GM19438 (cell line): Measurements from ENCODE around the gene FBXL7.

Source experiments
- ATAC-seq: cut with Tn5 transposase; IDR thresholded peaks from one replicate; pipeline ENCODE4 v1.9.1; 2021; ENCODE audit warnings: low read depth; ENCODE audit not compliant: unreplicated experiment

FBXL7 gene

GRCh38 chr5:15794052-15794985 is 294.3 kb downstream of the FBXL7 start:
- ATAC-seq, result no peak

- no peak for ATAC-seq
Measured at GRCh38 chr5:15796096-15796495, 296.1 kb downstream of the FBXL7 start.

DNA sequence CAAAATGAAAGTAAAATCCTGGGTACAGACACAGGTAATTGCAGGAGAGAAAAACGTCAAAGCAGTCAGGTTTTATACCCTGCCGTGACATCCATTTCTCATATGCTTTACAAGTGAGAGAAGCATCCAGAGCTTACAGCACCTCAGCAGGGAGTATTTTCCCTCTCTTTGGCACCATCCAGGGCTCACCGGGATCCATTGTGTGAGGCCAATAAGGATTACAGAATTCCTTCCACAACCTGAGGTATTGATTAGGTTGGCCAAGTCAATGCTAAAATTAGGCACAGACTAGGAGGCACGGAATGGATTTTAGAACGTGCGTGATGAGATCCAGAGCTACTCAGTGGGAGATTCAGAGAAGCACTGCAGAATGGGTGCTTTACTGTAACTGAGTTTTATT is 296.6 kb downstream of the FBXL7 start:
- no peak for ATAC-seq

DNA sequence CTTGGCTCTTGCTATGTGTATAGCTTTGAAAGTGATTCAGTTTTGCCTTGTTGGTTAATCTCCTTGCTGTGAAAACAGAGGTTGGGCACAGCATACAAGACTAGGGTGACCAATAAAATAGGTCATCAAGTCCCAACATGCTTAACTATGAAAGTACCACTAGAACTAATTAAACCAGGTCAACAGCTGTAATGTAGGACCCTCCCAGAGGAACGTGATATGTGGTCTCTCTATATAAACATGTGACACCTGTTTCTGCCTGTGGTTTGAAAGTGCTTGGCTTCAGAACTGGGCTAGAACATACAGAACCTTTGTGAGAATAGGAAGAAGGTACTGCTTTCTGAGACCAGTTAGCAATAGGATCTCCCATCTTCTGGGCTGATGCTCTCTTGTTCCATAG is 297.1 kb downstream of the FBXL7 start:
- ATAC-seq, result no peak

DNA sequence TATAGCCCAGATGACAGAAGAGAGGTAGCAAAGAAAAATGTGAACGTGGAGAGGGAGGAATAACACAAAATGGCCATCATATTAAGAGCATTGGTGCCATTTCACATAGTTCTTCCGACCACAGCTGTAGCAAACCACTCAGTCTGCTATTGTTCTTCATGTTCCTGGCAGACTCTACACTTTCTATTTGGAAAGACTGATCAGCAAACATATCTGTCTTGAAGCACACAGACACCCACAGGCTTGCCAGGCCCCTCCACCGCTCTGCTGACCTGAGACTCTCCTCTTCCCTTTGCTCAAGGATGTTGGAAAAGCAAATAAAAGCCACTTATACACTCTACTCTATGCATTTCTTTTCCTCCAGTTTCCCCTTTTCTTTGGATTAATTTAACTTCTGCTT is 298.0 kb downstream of the FBXL7 start:
- ATAC-seq, result no peak

DNA sequence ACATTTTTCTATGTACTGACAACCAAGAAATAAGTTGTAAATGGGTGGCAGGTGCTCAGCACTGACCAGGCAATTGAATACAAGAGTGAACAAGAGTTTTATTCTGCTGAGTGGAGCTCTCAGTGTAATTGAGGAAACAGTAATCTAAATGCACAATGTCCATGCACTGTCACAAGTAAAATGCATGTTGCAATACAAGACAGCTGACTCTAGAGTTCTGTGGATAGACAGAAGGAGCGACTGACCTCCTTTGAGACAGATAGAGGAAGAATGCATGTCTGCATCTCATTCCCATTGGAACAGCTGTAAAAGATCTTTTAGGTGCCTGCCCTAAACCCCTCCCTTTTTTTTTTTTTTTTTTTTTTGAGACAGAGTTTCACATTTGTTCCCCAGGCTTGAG is 299.0 kb downstream of the FBXL7 start:
- no peak for ATAC-seq

- no peak for ATAC-seq
Measured at GRCh38 chr5:15799612-15800011, 299.6 kb downstream of the FBXL7 start.

- no peak for ATAC-seq
Measured at GRCh38 chr5:15803280-15803679, 303.3 kb downstream of the FBXL7 start.

GRCh38 chr5:15806613-15807012 is 306.6 kb downstream of the FBXL7 start:
- no peak for ATAC-seq

DNA sequence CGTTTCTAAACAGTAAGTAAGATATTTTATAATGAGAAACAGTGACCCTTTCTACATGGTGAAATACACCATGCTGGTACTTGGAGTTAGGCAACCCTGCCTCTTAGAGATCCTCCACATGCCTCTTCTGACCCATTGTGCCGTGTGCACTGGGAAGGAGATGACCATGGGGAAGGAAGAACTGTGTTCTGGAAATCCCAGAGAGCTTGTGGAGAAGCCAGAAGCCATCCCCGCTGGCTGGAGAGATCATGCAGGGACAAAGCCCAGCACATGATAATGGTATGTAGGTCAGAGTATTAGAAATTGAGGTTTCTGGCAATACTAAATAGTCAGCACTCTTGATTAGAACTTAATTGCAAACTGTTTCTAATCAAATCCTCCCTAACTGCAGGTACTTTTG is 307.3 kb downstream of the FBXL7 start:
- no peak for ATAC-seq

DNA sequence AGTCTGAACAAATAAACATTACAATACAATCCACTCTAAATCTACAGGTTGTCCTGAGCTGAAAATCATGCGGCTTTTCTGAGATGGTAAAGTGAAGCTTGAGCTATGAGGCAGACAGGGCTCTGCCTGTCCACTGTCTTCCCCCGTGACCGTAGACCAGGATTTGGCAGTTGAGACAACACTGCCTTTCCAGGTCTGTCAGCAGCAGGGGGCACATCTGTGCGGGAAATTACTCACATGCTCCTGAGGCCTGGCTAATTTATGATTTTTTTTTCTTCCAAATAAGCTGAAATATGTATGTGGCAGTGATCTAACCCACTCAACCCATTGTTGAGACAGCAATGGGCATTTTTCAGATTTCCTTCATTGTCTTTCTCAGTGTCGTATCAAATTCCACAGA is 307.9 kb downstream of the FBXL7 start:
- no peak for ATAC-seq

GRCh38 chr5:15808577-15808976 is 308.6 kb downstream of the FBXL7 start:
- no peak for ATAC-seq

- ATAC-seq, result no peak
Measured at GRCh38 chr5:15819617-15820016, 319.6 kb downstream of the FBXL7 start.

- ATAC-seq, result no peak
Measured at GRCh38 chr5:15821506-15821905, 321.5 kb downstream of the FBXL7 start.

DNA sequence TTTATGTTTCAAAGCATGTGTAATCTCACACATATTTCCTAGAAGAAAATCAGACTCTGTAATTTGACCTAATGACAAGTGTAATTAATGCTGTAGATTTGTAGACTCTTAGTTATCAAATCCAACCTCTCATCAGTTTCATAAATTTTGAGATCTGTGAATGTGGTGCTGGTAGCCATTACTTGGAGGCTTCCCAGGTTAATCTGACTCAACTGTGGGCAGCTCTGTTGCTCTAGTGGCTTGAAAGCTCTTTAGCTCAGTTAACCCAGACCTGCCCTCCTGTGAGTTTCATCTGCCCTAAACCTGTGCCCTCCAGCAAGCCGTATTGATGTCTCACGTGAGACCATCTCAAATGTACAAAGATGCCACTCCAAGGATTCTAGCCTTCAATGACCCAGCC is 323.4 kb downstream of the FBXL7 start:
- ATAC-seq, result no peak

DNA sequence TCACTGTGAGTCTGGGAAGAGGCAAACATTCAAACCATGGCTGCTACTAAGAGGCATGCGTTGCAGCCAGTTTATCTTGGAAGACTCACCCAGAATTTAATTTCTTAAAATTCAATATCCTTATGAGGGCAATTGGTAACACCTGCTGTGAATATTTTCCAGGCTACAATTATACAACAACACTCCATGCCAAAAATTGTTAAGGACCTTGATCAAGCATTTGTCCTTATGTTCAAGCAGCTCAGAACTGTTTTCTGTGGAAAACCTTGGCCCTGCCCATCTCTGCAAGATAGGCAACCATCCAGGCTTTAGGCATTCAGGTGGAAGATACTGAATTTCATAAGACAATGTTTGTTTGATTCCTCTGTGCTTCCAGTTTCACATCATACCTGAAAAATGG is 327.8 kb downstream of the FBXL7 start:
- ATAC-seq, result no peak

GRCh38 chr5:15831408-15831807 is 331.4 kb downstream of the FBXL7 start:
- ATAC-seq, result no peak

GRCh38 chr5:15833365-15833764 is 333.4 kb downstream of the FBXL7 start:
- no peak for ATAC-seq

- ATAC-seq, result no peak
Measured at GRCh38 chr5:15834596-15835245, 334.7 kb downstream of the FBXL7 start.

GRCh38 chr5:15835514-15835913 is 335.5 kb downstream of the FBXL7 start:
- no peak for ATAC-seq

DNA sequence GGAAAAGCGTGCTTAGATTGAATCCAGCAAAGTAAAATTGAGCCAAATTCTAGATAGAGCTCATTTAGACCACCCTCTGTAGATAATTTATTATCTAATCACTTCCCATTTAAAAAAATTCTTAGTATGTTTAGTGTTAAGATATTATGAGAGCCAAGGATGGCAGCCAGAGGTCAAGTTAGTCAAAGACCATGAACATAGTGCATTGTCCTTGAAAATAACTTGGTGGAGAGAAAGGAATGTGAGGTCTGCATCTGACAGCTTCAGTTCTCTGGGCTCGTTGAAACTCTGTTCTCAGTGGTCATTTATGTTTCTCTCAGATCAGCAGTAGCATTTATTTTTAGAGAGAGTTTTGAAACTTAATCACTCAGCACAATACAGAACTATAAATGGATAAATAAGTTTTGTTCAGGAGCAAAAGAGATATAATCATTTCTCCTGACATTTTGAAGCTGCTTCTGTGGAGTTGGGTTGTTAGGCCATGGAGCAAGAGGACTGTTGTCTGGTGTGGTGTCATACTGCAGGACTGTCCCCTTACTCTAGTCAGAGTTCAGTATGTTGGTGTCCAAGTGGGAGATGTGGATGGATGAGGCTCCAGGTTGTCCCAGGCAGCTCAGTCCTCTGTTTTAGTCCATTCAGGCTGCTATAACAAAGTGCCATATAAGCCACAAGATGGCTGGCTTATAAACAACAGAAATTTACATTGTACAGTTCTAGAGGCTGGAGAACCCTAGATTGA is 337.7 kb downstream of the FBXL7 start:
- ATAC-seq, result no peak
